ENCODE results near the gene PIWIL4. TPM values are rescaled to one million over a fixed set of nuclear protein-coding genes. Genes with fewer than 3 reads are reported as not detected.

The PIWIL4 gene
- total and polyA plus RNA-seq, 2 of the 8 experiments (the other 6 are each of a cell fraction or from before 2014, with no cell fraction given): 0.51 to 0.52 TPM

GRCh38 chr11:94599510-94599909 lies 32.3 kb downstream of the PIWIL4 start:
- Histone ChIP-seq H2BK12ac (ENCODE audit: low read depth, low read length) (no peak overlapping the region), H2AFZ (ENCODE audit: low read length) (no peak overlapping the region), H3K36me3 (ENCODE audit: control insufficient read depth in 2 of 4, insufficient read depth in 4 of 4, low read length in 3 of 4) (no peaks in the 10 kb centered on the region), H2BK5ac (ENCODE audit: low read depth, low read length) (no peak overlapping the region), H3K27me3 (replicated peaks in 1 of 4; ENCODE audit: control insufficient read depth in 3 of 4, extremely low read depth in 1 of 4, insufficient read depth in 3 of 4, low read length in 3 of 4) (no peaks in the 10 kb centered on the region), H2AK5ac (ENCODE audit: low read depth, low read length) (no peak overlapping the region), H3K14ac (ENCODE audit: insufficient read length) (no peak overlapping the region), H3K56ac (replicated peaks; ENCODE audit: insufficient read length, low read depth, low read length) (no peak overlapping the region), H3K27ac (ENCODE audit: low read depth, low read length) (no peak overlapping the region), H3K23ac (ENCODE audit: insufficient read length) (no peak overlapping the region), H3K23me2 (ENCODE audit: low read depth, low read length) (no peaks in the 10 kb centered on the region), H3K79me2 (ENCODE audit: control insufficient read depth in 1 of 2, insufficient read depth in 2 of 2, low read length in 2 of 2) (no peaks in the 10 kb centered on the region), H3K4me1 (replicated peaks in 1 of 4; ENCODE audit: control insufficient read depth in 3 of 4, insufficient read depth in 4 of 4, low read length in 3 of 4) (peaks cover 2 to 3% (median 2%) of the 10 kb centered on the region in 4 experiments; a peak in 3 of 7 replicates), H4K8ac (ENCODE audit: extremely low read depth, insufficient read depth, low read length) (no peak overlapping the region), H4K5ac (ENCODE audit: insufficient read length, low read depth, low read length) (no peak overlapping the region), H4K91ac (replicated peaks; ENCODE audit: insufficient read length, low read length) (no peak overlapping the region), H3K4ac (replicated peaks; ENCODE audit: insufficient read length, low read depth, low read length) (no peak overlapping the region), H3K79me1 (ENCODE audit: low read depth, low read length) (no peaks in the 10 kb centered on the region), H2BK15ac (ENCODE audit: low read length) (no peak overlapping the region), H2BK120ac (replicated peaks; ENCODE audit: low read depth, low read length) (no peak overlapping the region), H3K4me2 (ENCODE audit: insufficient read depth in 1 of 2, low read depth in 2 of 2, low read length in 2 of 2) (no peak overlapping the region), H2BK20ac (ENCODE audit: low read length) (no peak overlapping the region), H3K9ac (replicated peaks in 1 of 4; ENCODE audit: extremely low read depth in 1 of 4, low read depth in 3 of 4, low read length in 3 of 4) (no peak overlapping the region), H4K20me1 (replicated peaks in 1 of 2; ENCODE audit: control insufficient read depth in 1 of 2, insufficient read depth in 2 of 2, low read length in 2 of 2) (no peaks in the 10 kb centered on the region), H3K18ac (ENCODE audit: extremely low read depth, low read length) (no peak overlapping the region), H3K9me3 (ENCODE audit: insufficient read depth in 2 of 2, low read depth in 1 of 2, low read length in 1 of 2) (no peaks in the 10 kb centered on the region), H3K4me3 (ENCODE audit: extremely low read depth in 1 of 4, insufficient read depth in 2 of 4, low read depth in 3 of 4, low read length in 4 of 4) (no peak overlapping the region)
- ChIA-PET POLR2A (ENCODE audit: partially characterized antibody) (no interaction called here), CTCF (ENCODE audit: partially characterized antibody) (interaction anchor here (0.6 to 1.3 kb wide), 7 partner anchors 24 to 226 kb away, joined by 3 to 5 read pairs (median 3); no protein-coding TSS in a partner anchor)
- WGBS, 2 experiments (ENCODE audit: extremely low coverage in 1 of 2, insufficient coverage in 1 of 2, insufficient read length in 1 of 2, insufficient replicate concordance in 2 of 2, low coverage in 1 of 2, low lambda C conversion rate in 2 of 2, missing lambda C conversion rate in 1 of 2): 97% methylated on average over 3 of the region's 3 CpGs; no CpG with 5 or more reads in 1 of the 2 experiments
- TF ChIP-seq MAX (IDR thresholded peaks at IDR 0.05): no peak
- no peak for TF ChIP-seq GTF2F1 (IDR thresholded peaks at IDR 0.05; ENCODE audit: borderline replicate concordance, low read depth, low read length)
- no peak for TF ChIP-seq EP300 (IDR thresholded peaks at IDR 0.05; ENCODE audit: borderline replicate concordance in 1 of 2, low read depth in 2 of 2, low read length in 2 of 2)
- no peak for TF ChIP-seq SIX5 (IDR thresholded peaks at IDR 0.05; ENCODE audit: low read depth, low read length)
- TF ChIP-seq YY1 (IDR thresholded peaks at IDR 0.05; ENCODE audit: low read depth, low read length): no peak
- no peak for TF ChIP-seq ZNF274 (IDR thresholded peaks at IDR 0.05; ENCODE audit: borderline replicate concordance, extremely low read depth, low read length)
- TF ChIP-seq TBP (IDR thresholded peaks at IDR 0.05; ENCODE audit: low read depth, low read length): no peak
- FAIRE-seq (no peak), DNase-seq (ENCODE audit: low read depth in 1 of 2, low spot score in 2 of 2) (no peak)
